ENCODE measurements around the gene IL16. TPM values are rescaled to one million over a fixed set of nuclear protein-coding genes. Genes with fewer than 3 reads are reported as not detected.

Gene IL16
- total RNA-seq, 1 experiment from 2014 or later: 0.81 TPM

DNA sequence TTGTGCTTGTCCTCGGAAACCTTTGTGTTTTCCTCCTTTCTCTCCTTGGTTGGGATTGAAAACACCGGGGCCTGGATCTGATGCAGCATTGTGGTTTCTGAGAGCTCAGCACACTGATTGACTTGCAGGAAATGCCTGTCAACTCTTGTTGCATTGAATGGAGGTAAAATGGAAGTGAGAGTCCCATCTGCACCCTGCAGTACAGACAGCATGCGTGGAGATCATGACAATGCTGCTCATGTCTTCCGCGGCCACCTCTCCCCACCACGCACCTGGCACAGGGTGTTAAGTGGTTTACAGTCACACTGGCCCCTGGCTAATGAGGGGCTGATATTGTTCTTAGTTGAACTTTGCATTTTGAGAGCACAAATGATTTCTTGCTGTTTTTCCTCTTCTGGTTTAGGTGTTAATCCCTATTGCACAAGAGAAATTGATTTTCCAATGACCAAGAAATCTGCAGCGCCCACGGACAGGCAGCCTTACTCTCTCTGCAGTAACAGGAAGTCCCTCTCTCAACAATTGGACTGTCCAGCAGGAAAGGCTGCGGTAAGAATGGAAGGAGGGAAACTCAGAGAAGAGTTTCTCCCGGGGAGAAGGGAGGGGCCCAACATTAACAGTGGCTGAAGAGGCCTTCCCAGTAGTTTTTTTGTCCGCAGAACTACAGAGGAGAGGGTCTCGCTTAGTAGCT, 68.7 kb downstream of the IL16 start:
- peaks cover 5 to 10% of the 10 kb centered on the region in 2 experiments for H3K4me1 ChIP-seq (ENCODE audit: control insufficient read depth in 1 of 2, insufficient read depth in 2 of 2, low read length in 2 of 2)
- no TSS peak for BruUV-seq (replicated peaks)
- no peak overlapping the region for H3K9ac ChIP-seq (ENCODE audit: low read length)
- H3K27ac ChIP-seq (ENCODE audit: low read depth, low read length): no peak overlapping the region
- H3K4me3 ChIP-seq (replicated peaks in 1 of 2; ENCODE audit: low read depth in 1 of 2, low read length in 2 of 2): peak overlapping the region in 1 of 2 experiments; percentile 25; a peak in 1 of 4 replicates
- H3K27me3 ChIP-seq (ENCODE audit: insufficient read depth, low read length): no peaks in the 10 kb centered on the region
- no peak for TF ChIP-seq POLR2A (IDR thresholded peaks at IDR 0.05; ENCODE audit: borderline replicate concordance, extremely low read depth, insufficient read depth, insufficient read length)
- TF ChIP-seq FOSL1 (IDR thresholded peaks at IDR 0.05; ENCODE audit: low read depth): no peak
- no peak for TF ChIP-seq SIN3A (IDR thresholded peaks at IDR 0.05; ENCODE audit: low read depth)
- TF ChIP-seq CTCF (IDR thresholded peaks at IDR 0.05 in 2 of 3, conservative IDR thresholded peaks at IDR 0.05 in 1 of 3; ENCODE audit: borderline replicate concordance in 1 of 3, insufficient read depth in 1 of 3, low read depth in 2 of 3, low read length in 2 of 3): no peak
- no peak for TF ChIP-seq ZBTB33 (IDR thresholded peaks at IDR 0.05; ENCODE audit: extremely low read depth, insufficient replicate concordance, low read length)
- TF ChIP-seq EGR1 (IDR thresholded peaks at IDR 0.05; ENCODE audit: low read depth): no peak
- no peak for TF ChIP-seq EZH2phosphoT487 (IDR thresholded peaks at IDR 0.05; ENCODE audit: borderline replicate concordance)
- RAD21 ChIA-PET (ENCODE audit: low non-redundant PET in 1 of 2, low total read pairs in 2 of 2, uncharacterized antibody in 2 of 2, unreplicated experiment in 2 of 2): interaction anchor here (0.7 to 1.6 kb wide), 15 partner anchors 9 to 698 kb away, joined by 3 to 20 read pairs (median 6); partner anchors contain the start of gene STARD5 (in 1 of the 2)
- H2AFZ ChIP-seq (ENCODE audit: low read depth, low read length, poor library complexity, severe bottlenecking): peak overlapping the region; percentile 88
- CTCF ChIA-PET: interaction anchor here (0.7 to 4.6 kb wide), 65 partner anchors 10 to 1884 kb away, joined by 3 to 175 read pairs (median 6); partner anchors contain the start of genes CEMIP, MEX3B, STARD5 and TLNRD1
- intact Hi-C loops (cut with micrococcal nuclease): loop anchor here (5.0 to 10.0 kb wide), 4 partner anchors 268 to 808 kb away; partner anchors contain the start of gene CEMIP
- ATAC-seq: peak; percentile 38
- no peak for DNase-seq (ENCODE audit: low read depth, low spot score)
- H3K9me3 ChIP-seq (ENCODE audit: control insufficient read depth in 1 of 2, insufficient read depth in 1 of 2, low read depth in 1 of 2, low read length in 2 of 2): no peaks in the 10 kb centered on the region
- no peaks in the 10 kb centered on the region for H4K20me1 ChIP-seq (ENCODE audit: insufficient read depth)
- POLR2A ChIA-PET: interaction anchor here (1.2 to 1.6 kb wide), 3 partner anchors 59 to 158 kb away, joined by 3 to 5 read pairs (median 3); partner anchors contain the start of gene STARD5
- H3K79me2 ChIP-seq (ENCODE audit: insufficient read depth, low read length): no peaks in the 10 kb centered on the region
- no peaks in the 10 kb centered on the region for H3K9me2 ChIP-seq (ENCODE audit: insufficient read depth)
- H3K4me2 ChIP-seq (ENCODE audit: low read length): peak overlapping the region; percentile 72
- no peaks in the 10 kb centered on the region for H3K36me3 ChIP-seq (ENCODE audit: control insufficient read depth in 1 of 2, insufficient read depth in 2 of 2, low read length in 2 of 2)

Measured in HCT116 (cell line).